ENCODE data around the gene TAPT1.

Gene TAPT1

GRCh38 chr4:16192631-16193518 is 33.4 kb downstream of the TAPT1 start:
- H3K27ac ChIP-seq = no peak overlapping the region
- TF ChIP-seq, protein P1, sequence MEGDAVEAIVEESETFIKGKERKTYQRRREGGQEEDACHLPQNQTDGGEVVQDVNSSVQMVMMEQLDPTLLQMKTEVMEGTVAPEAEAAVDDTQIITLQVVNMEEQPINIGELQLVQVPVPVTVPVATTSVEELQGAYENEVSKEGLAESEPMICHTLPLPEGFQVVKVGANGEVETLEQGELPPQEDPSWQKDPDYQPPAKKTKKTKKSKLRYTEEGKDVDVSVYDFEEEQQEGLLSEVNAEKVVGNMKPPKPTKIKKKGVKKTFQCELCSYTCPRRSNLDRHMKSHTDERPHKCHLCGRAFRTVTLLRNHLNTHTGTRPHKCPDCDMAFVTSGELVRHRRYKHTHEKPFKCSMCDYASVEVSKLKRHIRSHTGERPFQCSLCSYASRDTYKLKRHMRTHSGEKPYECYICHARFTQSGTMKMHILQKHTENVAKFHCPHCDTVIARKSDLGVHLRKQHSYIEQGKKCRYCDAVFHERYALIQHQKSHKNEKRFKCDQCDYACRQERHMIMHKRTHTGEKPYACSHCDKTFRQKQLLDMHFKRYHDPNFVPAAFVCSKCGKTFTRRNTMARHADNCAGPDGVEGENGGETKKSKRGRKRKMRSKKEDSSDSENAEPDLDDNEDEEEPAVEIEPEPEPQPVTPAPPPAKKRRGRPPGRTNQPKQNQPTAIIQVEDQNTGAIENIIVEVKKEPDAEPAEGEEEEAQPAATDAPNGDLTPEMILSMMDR (IDR thresholded peaks at IDR 0.05) = no peak
- no peak for TF ChIP-seq ZFX (IDR thresholded peaks at IDR 0.05; ENCODE audit: borderline replicate concordance)

GRCh38 chr4:16192057-16192456 is 34.2 kb downstream of the TAPT1 start:
- H3K27ac ChIP-seq = no peak overlapping the region
- TF ChIP-seq, protein P1 (IDR thresholded peaks at IDR 0.05) = no peak
- no peak for TF ChIP-seq ZFX (IDR thresholded peaks at IDR 0.05; ENCODE audit: borderline replicate concordance)

DNA sequence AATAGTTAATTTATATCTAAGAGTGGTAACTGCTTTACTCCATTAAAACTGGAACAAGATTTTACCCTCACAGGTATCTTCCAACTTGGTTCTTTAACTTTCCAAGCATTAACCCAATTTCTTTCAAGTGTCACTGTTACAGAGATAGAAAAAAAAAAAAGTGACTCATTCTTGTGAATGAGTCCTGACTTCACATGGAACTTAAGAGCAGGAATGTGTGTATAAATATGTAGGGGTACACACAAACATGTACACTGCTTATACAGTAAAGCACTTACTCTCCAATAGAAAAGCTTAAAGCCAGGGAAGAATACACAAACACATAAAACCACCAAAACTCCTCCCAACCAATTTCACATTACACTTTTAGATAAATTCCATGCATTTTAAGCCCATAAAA is 38.8 kb downstream of the TAPT1 start:
- no peak overlapping the region for H3K27ac ChIP-seq
- no peak for TF ChIP-seq ZFX (IDR thresholded peaks at IDR 0.05; ENCODE audit: borderline replicate concordance)
- TF ChIP-seq, protein P1 (IDR thresholded peaks at IDR 0.05) = no peak

- no peak for TF ChIP-seq ZFX (IDR thresholded peaks at IDR 0.05; ENCODE audit: borderline replicate concordance)
- TF ChIP-seq, protein P1 (IDR thresholded peaks at IDR 0.05) = no peak
Measured at GRCh38 chr4:16186986-16187385, 39.3 kb downstream of the TAPT1 start.

GRCh38 chr4:16183604-16184003 is 42.7 kb downstream of the TAPT1 start:
- H3K27ac ChIP-seq = no peak overlapping the region
- TF ChIP-seq ZFX (IDR thresholded peaks at IDR 0.05; ENCODE audit: borderline replicate concordance) = no peak
- TF ChIP-seq, protein P1 (IDR thresholded peaks at IDR 0.05) = no peak

More at GRCh38 chr4:16186986-16187385, 39.3 kb downstream of the TAPT1 start:
- no peak overlapping the region for H3K27ac ChIP-seq

DNA sequence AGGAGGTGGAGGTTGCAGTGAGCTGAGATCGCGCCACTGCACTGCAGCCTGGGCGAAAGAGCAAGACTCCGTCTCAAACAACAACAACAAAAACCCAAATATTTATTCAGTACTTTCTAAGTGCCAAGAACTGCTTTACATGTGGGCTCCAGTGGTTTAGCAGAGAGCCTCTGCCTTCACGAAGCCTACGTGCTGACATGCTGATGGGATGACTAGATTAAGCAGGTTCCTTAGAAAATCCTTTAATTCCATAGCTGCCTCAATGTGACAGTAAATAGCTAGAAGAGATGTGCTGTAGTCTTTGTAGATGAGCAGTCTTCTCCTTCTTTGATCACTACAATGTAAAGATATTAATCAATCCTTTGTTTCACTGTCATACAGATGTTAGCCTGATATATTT is 49.6 kb downstream of the TAPT1 start:
- H3K27ac ChIP-seq = no peak overlapping the region
- no peak for TF ChIP-seq ZFX (IDR thresholded peaks at IDR 0.05; ENCODE audit: borderline replicate concordance)
- TF ChIP-seq, protein P1 (IDR thresholded peaks at IDR 0.05) = no peak

DNA sequence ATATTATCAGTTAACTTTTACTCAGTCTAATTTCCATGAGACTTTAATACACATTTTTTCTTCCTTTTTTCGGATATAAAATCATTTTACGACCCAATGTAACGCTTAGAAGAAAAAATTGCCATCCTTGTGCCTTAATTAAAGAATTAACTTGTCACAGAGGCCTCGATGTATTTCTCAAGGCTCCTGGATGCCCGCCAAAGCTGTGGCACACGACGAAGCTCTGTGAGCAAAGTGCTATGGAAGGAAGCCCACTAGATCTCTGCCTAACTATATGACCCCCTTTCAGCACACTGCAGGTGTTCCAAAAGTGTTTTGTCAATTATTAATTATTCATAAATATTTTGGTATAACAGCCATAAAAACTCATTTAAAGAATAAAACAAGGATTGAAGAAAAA is 54.4 kb downstream of the TAPT1 start:
- TF ChIP-seq ZFX (IDR thresholded peaks at IDR 0.05; ENCODE audit: borderline replicate concordance) = no peak
- TF ChIP-seq, protein P1 (IDR thresholded peaks at IDR 0.05) = no peak
- H3K27ac ChIP-seq = no peak overlapping the region
